ENCODE data around the gene FRMD4A.
"Not testable (repeated sequence)": the region's sequence is repeated elsewhere in the genome, so short reads cannot be mapped to it uniquely, and the experiment has no call there.

FRMD4A gene

GRCh38 chr10:13803566-13804554 is 526.9 kb downstream of the FRMD4A start:
- DNase-seq = peak; percentile 40 to 85 (median 68)

DNA sequence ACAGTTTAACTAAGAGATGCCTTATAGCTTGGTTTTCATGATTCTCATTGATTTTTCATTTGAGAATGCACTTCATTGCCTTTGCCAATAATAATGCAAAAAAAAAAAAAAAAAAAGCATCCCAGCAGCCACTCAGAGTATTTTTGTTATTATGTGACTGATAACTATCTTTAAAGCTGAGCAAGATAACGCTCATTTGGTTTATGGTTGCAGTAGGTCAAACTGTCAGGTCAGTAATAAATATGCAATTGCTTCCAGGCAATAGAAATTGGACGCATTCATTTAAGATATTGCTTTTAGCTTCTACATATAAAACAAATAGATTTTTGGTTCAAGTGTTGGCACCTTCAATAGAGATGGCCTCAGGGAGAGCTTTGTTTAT is 528.8 kb downstream of the FRMD4A start:
- DNase-seq = peak in 1 of 3 experiments; percentile 2

GRCh38 chr10:13801156-13801906 is 529.4 kb downstream of the FRMD4A start:
- DNase-seq = no peak

- no peak for DNase-seq
Observed at GRCh38 chr10:13797164-13797563, 533.6 kb downstream of the FRMD4A start.

GRCh38 chr10:13795653-13796555 is 534.8 kb downstream of the FRMD4A start:
- DNase-seq = no peak

- DNase-seq = peak; percentile 47 to 88 (median 84)
Observed at GRCh38 chr10:13794992-13795612, 535.6 kb downstream of the FRMD4A start.

DNA sequence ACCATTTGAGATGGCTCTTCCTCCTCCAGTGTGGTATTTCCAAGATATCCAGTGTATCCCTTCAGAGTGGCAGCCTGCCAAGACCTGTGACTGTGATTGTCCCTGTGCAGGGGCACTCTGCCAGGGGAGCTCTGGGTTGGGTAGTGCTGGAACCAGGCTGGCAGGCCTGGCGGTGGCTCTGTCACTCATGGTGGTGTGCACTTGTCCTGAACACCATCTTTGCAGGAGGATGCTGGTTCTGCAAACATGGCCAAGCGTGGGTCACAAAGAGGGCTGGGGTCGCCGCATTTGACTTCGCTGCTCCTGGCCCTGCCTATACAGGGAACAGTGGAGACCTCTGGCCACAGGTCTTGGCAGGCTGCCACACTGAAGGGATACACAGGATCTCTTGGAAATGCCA is 538.7 kb downstream of the FRMD4A start:
- no peak for DNase-seq

GRCh38 chr10:13791483-13791882 is 539.2 kb downstream of the FRMD4A start:
- DNase-seq = no peak

- no peak for DNase-seq
Observed at GRCh38 chr10:13790196-13790595, 540.5 kb downstream of the FRMD4A start.

DNA sequence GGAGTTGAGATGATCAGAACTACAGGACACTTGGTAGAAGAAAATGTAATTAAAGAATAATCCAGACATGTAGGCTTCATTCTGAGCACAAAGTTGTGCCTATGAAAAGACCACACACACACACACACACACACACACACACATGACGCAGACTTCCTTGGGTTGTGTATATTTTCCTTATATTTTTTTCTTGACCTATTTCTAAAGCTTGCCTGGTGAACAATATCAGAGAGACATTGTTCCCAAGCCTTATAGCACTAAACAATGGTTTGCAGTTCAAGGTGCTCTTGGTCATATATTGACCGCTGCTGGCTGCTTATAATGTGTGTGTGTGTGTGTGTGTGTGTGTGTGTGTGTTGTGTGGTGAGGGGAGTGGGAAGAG is 541.3 kb downstream of the FRMD4A start:
- DNase-seq = no peak

GRCh38 chr10:13788711-13789447 is 541.8 kb downstream of the FRMD4A start:
- peak in 1 of 3 experiments; percentile 3 for DNase-seq

GRCh38 chr10:13788320-13788600 is 542.5 kb downstream of the FRMD4A start:
- DNase-seq = no peak

GRCh38 chr10:13787015-13787421 is 543.7 kb downstream of the FRMD4A start:
- DNase-seq = no peak

DNA sequence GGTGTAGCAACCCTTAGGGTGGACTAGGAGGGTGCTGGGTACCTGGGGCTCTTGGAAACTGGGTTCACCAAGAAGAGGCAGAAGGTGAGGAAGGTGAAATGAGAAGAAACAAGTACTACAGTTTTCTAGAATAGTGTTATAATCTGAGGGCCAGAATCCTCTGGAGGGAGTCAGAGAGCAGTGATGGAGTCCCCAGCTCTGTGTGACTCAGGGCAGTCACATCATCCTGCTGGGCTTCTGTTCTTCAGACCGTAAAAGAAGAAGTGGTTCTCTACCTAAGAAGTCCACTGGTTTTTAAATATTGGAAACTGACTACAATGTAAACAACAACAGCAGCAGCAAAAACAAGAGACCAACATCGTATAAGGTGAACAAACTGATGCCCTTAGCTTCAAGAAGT is 546.7 kb downstream of the FRMD4A start:
- DNase-seq = peak in 1 of 3 experiments; percentile 32

- DNase-seq = no peak
Observed at GRCh38 chr10:13779748-13780147, 551.0 kb downstream of the FRMD4A start.

- not testable (repeated sequence) for DNase-seq
Observed at GRCh38 chr10:13778693-13778960, 552.1 kb downstream of the FRMD4A start.

GRCh38 chr10:13776861-13777311 is 553.8 kb downstream of the FRMD4A start:
- DNase-seq = no peak

GRCh38 chr10:13775786-13776775 is 554.6 kb downstream of the FRMD4A start:
- no peak for DNase-seq

DNA sequence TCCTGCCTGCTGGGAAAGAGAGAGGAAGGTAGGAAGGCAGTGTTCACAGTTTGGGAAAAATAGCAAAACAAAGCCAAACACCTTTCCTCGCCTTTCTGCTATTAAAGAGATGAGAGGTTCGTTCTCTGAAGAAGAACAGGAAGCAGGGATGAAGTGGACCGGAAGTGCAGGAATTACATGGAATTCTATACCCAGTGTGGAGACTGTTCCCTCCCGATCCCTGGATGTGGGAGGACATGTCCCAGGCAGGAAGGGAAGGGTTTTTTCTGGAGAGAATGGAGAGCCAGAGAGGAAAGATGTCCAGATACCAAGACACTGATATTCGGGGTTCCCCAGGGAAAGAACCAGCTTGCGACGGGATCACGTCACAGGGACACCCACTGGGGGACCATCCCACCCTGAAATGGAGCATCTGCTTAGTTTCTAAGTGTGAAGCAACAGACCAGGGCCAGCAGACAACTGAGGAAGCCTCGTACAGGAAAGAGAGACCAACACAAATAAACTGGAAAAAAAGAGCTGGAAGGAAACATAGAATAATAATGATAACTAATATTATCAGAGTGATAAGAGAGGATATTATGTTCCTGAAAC is 556.3 kb downstream of the FRMD4A start:
- DNase-seq = no peak

- no peak for DNase-seq
Observed at GRCh38 chr10:13773496-13774170, 557.1 kb downstream of the FRMD4A start.

Measured in NCI-H1417 (cell line).